ENCODE results near the gene MBOAT7.
"Not testable (repeated sequence)": the region's sequence is repeated elsewhere in the genome, so short reads cannot be mapped to it uniquely, and the experiment has no call there.

MBOAT7 gene, protein sequence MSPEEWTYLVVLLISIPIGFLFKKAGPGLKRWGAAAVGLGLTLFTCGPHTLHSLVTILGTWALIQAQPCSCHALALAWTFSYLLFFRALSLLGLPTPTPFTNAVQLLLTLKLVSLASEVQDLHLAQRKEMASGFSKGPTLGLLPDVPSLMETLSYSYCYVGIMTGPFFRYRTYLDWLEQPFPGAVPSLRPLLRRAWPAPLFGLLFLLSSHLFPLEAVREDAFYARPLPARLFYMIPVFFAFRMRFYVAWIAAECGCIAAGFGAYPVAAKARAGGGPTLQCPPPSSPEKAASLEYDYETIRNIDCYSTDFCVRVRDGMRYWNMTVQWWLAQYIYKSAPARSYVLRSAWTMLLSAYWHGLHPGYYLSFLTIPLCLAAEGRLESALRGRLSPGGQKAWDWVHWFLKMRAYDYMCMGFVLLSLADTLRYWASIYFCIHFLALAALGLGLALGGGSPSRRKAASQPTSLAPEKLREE

DNA sequence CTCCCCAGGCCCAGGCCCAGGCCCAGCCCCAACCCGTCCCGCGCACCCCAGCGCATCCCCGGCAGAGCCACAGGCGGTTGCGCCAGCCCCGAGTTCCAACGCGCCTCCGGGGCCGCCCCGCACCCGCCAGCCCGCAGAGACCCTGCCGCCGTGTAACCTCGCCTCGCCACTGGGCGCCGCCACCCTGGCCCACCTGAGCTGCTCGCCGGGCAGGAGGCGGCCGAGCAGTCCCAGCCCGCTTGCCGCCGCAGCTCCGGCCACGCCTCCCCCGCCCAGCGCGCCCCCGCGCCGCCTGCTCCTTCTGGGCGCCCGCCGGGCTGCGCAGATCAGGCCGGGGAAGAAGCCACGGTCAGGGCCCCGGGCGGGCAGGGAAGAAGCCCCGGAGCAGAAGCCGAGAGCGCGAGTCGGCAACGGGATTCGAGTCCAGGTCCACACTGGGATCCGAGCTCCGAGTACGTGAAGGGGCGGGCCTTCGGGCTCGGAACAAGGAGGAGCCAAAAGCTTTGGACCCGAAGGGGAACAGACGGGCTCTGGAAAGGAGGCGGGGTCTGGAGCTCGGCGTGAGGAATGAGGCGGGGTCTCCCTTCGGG, at the start of gene MBOAT7:
TSS of gene MBOAT7 (minus strand) at position 436 of the 590 bp plus-strand sequence. CDS start 1,072 bp downstream, outside the sequence.
- Histone ChIP-seq H3K27ac (ENCODE audit: low read depth, low read length) (peak within 1 kb of the TSS; percentile 100), H3K27me3 (ENCODE audit: control insufficient read depth, insufficient read depth, low read length) (no peaks in the 10 kb centered on the region), H3K4me3 (ENCODE audit: low read length) (peak within 1 kb of the TSS; percentile 78), H3K36me3 (ENCODE audit: control insufficient read depth, insufficient read depth, low read length) (peaks cover 5% of the 10 kb centered on the region), H3K4me1 (ENCODE audit: control insufficient read depth, insufficient read depth, low read length) (peaks cover 11% of the 10 kb centered on the region), H3K9ac (ENCODE audit: low read length) (peak within 1 kb of the TSS; percentile 82)

DNA sequence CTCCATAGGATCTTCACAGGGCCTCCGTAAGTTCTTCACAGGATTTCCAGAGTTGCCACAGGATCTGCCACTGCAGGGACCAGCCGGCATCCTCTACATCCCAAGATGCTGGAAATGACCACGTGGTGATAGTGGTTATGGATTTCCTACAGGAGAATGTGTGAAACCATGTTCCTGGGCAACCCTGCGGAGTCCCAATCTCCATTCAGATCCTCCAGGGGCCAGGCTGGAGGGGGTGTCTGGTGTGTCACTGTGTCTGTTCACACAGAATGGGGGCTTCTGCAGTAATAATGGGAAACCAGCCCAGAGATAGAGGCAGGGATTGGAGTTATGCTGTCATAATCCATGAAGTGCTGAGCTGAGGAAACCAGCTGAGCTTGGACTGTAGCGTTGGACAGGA, 44.6 kb upstream of the MBOAT7 start:
- no peaks in the 10 kb centered on the region for H3K36me3 ChIP-seq (ENCODE audit: control insufficient read depth, insufficient read depth, low read length)
- H3K27ac ChIP-seq (ENCODE audit: low read depth, low read length): no peak overlapping the region
- H3K4me1 ChIP-seq (ENCODE audit: control insufficient read depth, insufficient read depth, low read length): no peaks in the 10 kb centered on the region
- no peaks in the 10 kb centered on the region for H3K27me3 ChIP-seq (ENCODE audit: control insufficient read depth, insufficient read depth, low read length)
- H3K9ac ChIP-seq (ENCODE audit: low read length): no peak overlapping the region
- H3K4me3 ChIP-seq (ENCODE audit: low read length): no peak overlapping the region

DNA sequence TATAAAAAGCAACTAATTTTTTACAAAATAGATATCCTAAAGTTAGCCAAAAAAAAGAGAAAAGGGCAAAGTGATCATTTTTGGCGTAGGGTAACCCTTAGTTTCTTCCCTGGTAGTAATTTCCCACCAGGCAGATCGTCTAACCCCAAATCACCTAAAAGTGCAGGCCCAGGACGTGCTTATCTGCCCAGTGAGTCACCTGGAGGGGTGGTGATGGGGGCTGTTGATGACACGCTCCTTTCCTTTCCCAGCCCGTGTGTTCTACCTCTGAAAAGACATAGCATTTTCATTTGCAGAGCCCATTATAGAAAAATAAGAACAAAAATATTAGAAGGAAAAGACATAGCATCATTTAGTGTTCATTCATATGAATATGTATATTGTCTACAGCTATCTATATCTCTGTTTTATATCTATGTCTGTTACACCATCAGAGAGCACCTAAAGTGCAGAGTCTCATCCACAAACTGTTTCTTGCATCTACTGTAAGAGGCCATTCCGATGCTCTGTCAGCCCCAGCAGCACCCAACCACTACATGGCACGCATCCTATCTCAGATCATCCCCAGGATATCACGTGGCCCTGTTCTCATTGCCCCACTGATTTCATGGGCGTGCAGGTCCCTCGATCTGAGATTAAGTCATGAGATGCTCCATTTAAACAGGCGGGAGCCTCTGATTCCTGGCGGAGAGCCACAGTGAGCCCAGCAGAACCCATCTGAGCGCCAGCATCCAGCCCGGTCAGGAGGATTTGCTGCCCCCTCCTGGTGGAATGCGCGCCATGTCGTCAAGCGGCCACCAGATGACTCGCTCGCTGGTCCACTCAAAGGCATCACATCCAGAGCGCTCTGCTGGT, 41.9 kb upstream of the MBOAT7 start:
- Histone ChIP-seq H3K9ac (ENCODE audit: low read length) (no peak overlapping the region), H3K27ac (ENCODE audit: low read depth, low read length) (no peak overlapping the region), H3K4me3 (ENCODE audit: low read length) (no peak overlapping the region), H3K36me3 (ENCODE audit: control insufficient read depth, insufficient read depth, low read length) (no peaks in the 10 kb centered on the region), H3K4me1 (ENCODE audit: control insufficient read depth, insufficient read depth, low read length) (no peaks in the 10 kb centered on the region), H3K27me3 (ENCODE audit: control insufficient read depth, insufficient read depth, low read length) (no peaks in the 10 kb centered on the region)

DNA sequence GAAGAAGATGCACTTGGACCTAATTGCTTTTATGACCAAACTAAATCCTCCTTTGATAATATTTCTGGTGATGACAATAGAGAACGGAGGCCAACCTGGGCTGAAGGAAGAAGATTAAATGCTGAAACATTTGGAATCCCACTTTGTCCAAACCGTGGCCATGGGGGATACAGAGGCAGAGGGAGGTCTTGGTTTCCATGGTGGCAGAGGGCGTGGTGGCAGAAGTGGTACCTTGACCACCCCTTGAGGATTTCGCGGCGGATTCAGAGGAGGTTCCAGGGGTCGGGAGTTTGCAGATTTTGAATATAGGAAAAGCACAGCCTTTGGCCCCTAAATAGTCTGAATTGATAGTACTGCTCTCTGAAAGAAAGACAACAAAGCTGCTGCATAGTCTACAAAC, 40.7 kb upstream of the MBOAT7 start:
- H3K36me3 ChIP-seq (ENCODE audit: control insufficient read depth, insufficient read depth, low read length): no peaks in the 10 kb centered on the region
- H3K4me3 ChIP-seq (ENCODE audit: low read length): no peak overlapping the region
- H3K27ac ChIP-seq (ENCODE audit: low read depth, low read length): no peak overlapping the region
- no peaks in the 10 kb centered on the region for H3K4me1 ChIP-seq (ENCODE audit: control insufficient read depth, insufficient read depth, low read length)
- H3K9ac ChIP-seq (ENCODE audit: low read length): no peak overlapping the region
- no peaks in the 10 kb centered on the region for H3K27me3 ChIP-seq (ENCODE audit: control insufficient read depth, insufficient read depth, low read length)

DNA sequence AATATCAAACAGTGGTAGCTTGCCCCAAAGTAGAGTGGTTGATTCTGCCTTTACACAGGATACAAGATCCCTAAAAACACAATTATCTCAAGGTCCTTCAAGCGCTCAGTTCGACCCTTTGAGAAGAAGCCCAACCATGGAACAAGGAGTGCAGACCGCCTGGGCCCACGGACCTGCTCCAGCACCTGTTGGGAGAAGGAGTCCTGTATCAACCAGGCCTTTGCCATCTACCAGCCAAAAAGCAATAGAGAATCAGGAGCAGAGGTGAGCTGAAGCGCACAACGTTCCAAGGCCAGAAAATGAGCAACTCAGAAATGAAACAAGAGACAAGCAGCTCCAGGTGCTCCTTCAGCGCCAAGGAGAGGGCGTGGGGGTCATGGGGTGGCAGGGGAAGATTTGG, 39.8 kb upstream of the MBOAT7 start:
- Histone ChIP-seq H3K27ac (ENCODE audit: low read depth, low read length) (no peak overlapping the region), H3K4me1 (ENCODE audit: control insufficient read depth, insufficient read depth, low read length) (no peaks in the 10 kb centered on the region), H3K27me3 (ENCODE audit: control insufficient read depth, insufficient read depth, low read length) (no peaks in the 10 kb centered on the region), H3K4me3 (ENCODE audit: low read length) (no peak overlapping the region), H3K9ac (ENCODE audit: low read length) (no peak overlapping the region), H3K36me3 (ENCODE audit: control insufficient read depth, insufficient read depth, low read length) (no peaks in the 10 kb centered on the region)

DNA sequence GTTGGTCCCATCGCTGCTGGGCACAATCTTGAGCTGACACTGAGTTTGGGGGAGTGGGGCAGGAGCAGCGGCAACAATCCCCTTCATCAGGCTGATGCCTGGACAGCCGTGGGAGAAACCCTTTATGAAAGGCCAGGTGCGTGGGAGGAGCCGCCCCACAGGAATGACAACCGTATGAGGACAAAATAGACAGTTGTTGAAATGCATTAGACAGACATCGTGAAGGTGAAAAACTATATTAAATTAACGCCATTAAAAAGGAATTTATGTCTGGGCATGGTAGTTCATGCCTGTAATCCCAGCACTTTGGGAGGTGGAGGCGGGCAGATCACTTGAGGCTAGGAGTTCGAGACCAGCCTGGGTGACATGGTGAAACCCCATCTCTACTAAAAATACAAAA, 35.2 kb upstream of the MBOAT7 start:
- not testable (repeated sequence) for H3K36me3 ChIP-seq (ENCODE audit: control insufficient read depth, insufficient read depth, low read length); H3K27ac ChIP-seq (ENCODE audit: low read depth, low read length); H3K9ac ChIP-seq (ENCODE audit: low read length)

DNA sequence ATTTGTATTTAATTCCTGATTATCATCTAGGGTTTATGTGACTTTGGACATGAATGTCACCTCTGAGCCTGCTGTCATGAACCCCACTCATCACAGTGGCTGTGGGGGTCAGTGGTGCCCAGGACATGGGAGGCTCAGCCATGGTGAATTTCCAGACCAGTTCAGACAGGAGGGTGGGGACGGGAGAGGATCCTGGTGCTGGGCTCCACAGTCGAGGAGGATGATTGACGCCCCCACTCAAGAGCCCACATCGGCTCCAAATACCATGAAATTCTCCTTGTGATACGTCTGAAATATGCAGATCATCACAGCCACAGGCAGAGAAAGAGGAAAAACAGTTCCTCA, 34.5 kb upstream of the MBOAT7 start:
- H3K27ac ChIP-seq (ENCODE audit: low read depth, low read length); H3K36me3 ChIP-seq (ENCODE audit: control insufficient read depth, insufficient read depth, low read length); H3K27me3 ChIP-seq (ENCODE audit: control insufficient read depth, insufficient read depth, low read length); H3K4me3 ChIP-seq (ENCODE audit: low read length); H3K4me1 ChIP-seq (ENCODE audit: control insufficient read depth, insufficient read depth, low read length); H3K9ac ChIP-seq (ENCODE audit: low read length): not testable (repeated sequence)

More for the DNA sequence above, 35.2 kb upstream of the MBOAT7 start:
- H3K4me3 ChIP-seq (ENCODE audit: low read length); H3K4me1 ChIP-seq (ENCODE audit: control insufficient read depth, insufficient read depth, low read length); H3K27me3 ChIP-seq (ENCODE audit: control insufficient read depth, insufficient read depth, low read length): not testable (repeated sequence)

DNA sequence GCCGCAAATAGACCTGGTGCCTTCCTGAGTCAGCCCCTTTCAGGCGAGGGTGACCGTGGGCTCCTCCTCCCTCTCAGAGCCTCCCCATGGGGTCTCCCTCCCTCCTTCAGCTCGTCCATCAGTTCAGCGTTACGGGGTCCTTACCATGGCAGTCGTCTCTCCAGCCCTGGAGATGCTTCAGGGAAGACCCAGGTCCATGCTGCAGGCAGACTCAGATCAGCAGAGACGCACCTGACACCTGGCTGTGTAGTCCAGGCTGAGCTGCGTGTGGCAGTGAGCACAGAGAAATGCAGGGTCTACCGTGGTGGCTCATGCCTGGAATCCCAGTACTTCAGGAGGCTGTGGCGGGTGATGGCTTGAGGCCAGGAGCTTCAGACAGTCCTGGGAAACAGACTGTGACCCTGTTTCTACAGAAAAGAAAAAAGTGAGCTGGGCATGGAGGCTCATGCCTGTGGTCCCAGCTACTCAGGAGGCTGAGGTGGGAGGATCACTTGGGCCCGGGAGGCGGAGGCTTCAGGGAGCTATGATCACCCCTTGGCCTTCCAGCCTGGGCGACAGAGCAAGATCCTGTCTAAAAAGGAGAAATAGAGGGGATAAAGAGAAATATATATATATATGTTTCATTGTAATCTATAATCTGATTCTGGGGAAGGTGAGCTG, 34.0 kb upstream of the MBOAT7 start:
- not testable (repeated sequence) for H3K4me1 ChIP-seq (ENCODE audit: control insufficient read depth, insufficient read depth, low read length); H3K27ac ChIP-seq (ENCODE audit: low read depth, low read length); H3K9ac ChIP-seq (ENCODE audit: low read length); H3K27me3 ChIP-seq (ENCODE audit: control insufficient read depth, insufficient read depth, low read length); H3K36me3 ChIP-seq (ENCODE audit: control insufficient read depth, insufficient read depth, low read length); H3K4me3 ChIP-seq (ENCODE audit: low read length)

DNA sequence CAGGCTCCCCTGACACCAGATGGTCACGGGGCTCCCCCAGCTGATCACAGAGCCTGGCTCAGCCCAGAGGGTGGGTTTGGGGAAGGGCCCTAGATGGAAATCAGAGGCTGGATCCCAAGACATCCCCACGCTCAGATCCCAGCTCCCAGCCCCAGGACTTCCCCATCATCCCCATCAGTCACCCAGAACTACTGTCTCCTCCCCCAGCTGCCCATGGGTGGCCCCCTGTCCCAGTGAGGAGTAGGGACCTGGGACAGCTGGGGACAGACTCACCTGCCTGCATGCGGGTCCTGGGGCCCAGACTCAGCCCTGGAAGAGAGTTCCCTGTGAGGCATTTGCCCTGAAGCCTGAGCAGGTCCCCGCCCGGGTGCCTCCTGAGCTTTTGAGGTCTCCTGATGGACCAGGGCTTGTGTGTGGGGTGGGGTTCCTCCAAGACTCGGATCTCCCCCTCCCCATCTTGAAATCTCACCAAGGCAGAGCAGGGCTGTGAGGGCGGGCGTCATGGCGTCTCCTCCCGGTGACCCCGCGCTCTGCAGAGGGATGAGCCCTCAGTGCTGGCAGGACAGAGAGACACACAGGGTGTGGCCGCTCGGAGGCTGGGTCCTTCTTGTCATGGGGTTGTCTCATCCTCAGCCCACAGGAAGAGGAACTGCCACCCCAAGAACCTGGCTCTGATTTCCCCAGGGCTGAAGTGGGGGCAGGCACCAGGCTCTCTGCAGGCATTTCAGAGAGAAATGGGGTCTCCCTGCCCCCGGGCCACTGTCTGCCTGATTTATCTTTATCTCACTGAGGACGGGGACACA, 33.3 kb upstream of the MBOAT7 start, which contains the start of gene LILRB3:
TSS of gene LILRB3 (minus strand) at position 534 of the 803 bp plus-strand sequence. CDS start at position 503, 31 bp downstream.
- H3K4me3 ChIP-seq (ENCODE audit: low read length); H3K36me3 ChIP-seq (ENCODE audit: control insufficient read depth, insufficient read depth, low read length); H3K9ac ChIP-seq (ENCODE audit: low read length); H3K4me1 ChIP-seq (ENCODE audit: control insufficient read depth, insufficient read depth, low read length); H3K27ac ChIP-seq (ENCODE audit: low read depth, low read length); H3K27me3 ChIP-seq (ENCODE audit: control insufficient read depth, insufficient read depth, low read length): not testable (repeated sequence)

DNA sequence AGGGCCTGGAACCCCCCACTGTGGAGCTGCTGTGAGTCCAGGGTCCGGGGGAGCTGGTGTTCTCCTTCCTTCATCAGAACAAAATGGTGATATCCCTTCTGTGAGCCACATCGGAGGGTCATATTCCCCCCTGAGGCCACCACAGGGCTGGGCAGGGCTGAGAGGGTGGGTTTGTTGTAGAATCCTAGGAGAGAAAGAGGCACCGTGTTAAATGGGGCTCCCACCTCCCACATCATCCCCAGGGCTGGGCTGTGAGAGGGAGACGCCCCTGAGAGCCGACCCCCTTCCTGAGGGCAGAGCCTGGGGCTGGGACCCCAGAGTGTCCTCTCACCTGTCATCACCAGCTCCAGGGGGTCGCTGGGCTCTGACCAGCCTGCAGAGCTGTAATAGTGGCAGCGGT, 32.6 kb upstream of the MBOAT7 start:
- not testable (repeated sequence) for H3K4me1 ChIP-seq (ENCODE audit: control insufficient read depth, insufficient read depth, low read length); H3K9ac ChIP-seq (ENCODE audit: low read length); H3K27ac ChIP-seq (ENCODE audit: low read depth, low read length); H3K4me3 ChIP-seq (ENCODE audit: low read length); H3K27me3 ChIP-seq (ENCODE audit: control insufficient read depth, insufficient read depth, low read length); H3K36me3 ChIP-seq (ENCODE audit: control insufficient read depth, insufficient read depth, low read length)

DNA sequence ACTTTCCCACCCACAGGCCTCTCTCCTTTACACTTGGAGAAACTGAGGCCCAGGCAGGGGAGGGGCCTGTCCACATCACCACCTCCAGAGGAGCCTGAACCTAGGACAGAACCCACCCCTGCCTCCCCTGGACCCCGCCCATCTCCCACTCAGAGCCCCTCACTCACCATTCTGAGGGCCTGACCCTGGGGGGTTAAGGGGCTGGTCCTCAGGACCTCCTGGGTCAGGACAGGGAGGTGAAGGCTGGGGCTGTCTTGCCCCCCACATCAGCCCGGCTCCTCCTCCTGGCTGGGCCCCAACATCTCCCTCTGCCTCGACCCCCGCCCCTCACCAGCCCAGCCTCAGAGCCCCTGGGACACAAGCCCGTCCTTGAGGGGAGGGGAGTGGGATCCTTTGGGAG, 30.3 kb upstream of the MBOAT7 start:
- not testable (repeated sequence) for H3K27ac ChIP-seq (ENCODE audit: low read depth, low read length); H3K4me3 ChIP-seq (ENCODE audit: low read length)

More for the DNA sequence above, 30.3 kb upstream of the MBOAT7 start:
- not testable (repeated sequence) for H3K36me3 ChIP-seq (ENCODE audit: control insufficient read depth, insufficient read depth, low read length); H3K27me3 ChIP-seq (ENCODE audit: control insufficient read depth, insufficient read depth, low read length); H3K9ac ChIP-seq (ENCODE audit: low read length); H3K4me1 ChIP-seq (ENCODE audit: control insufficient read depth, insufficient read depth, low read length)

All from rectal smooth muscle tissue (tissue), 1 donor.